Stimulated activated naive CD4-positive, alpha-beta T cell (primary cell): ENCODE results near the gene TEP1.
A peak's percentile ranks its signal among the peaks of the same experiment; 100 is the strongest.
"Not testable (repeated sequence)": the region's sequence is repeated elsewhere in the genome, so short reads cannot be mapped to it uniquely, and the experiment has no call there.

ENCODE experiments used
- DNase-seq, 6 experiments: peaks; one replicate each; lab custom pipeline; 2025; lab: John Stamatoyannopoulos, UW

Gene TEP1

DNA sequence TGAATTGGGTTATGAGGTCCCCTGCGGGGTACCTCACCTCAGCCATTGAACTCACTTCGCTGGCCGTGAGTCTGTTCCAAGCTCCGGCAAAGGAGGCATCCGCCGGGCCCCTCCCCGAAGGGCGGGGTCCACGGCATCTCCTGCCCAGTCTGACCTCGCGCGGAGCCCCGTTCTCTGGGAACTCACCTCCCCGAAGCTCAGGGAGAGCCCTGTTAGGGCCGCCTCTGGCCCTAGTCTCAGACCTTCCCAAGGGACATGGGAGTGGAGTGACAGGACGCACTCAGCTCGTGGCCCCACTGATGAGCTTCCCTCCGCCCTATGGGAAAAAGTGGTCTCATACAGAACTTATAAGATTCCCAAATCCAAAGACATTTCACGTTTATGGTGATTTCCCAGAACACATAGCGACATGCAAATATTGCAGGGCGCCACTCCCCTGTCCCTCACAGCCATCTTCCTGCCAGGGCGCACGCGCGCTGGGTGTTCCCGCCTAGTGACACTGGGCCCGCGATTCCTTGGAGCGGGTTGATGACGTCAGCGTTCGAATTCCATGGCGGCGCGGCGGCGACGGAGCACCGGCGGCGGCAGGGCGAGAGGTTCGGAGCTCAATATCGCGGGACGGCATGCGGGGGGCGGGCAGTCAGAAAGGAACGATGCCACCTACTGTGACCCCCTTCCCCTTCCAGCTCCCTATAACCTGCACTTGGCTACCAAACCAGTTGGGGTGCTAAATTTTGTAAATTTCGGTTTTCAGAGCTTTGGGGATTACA lies 70.0 kb downstream of the TEP1 start, which contains the start of gene PARP2:
TSS of gene PARP2 (plus strand) at position 544 of the 770 bp plus-strand sequence. CDS start at position 551, 7 bp downstream.
- DNase-seq: peak; percentile 88 to 95 (median 92)

GRCh38 chr14:20341646-20342045 lies 71.7 kb downstream of the TEP1 start:
- no peak for DNase-seq

- not testable (repeated sequence) for DNase-seq
Observed at GRCh38 chr14:20341032-20341431, 72.3 kb downstream of the TEP1 start.

GRCh38 chr14:20334017-20334416 lies 79.3 kb downstream of the TEP1 start:
- no peak for DNase-seq

DNA sequence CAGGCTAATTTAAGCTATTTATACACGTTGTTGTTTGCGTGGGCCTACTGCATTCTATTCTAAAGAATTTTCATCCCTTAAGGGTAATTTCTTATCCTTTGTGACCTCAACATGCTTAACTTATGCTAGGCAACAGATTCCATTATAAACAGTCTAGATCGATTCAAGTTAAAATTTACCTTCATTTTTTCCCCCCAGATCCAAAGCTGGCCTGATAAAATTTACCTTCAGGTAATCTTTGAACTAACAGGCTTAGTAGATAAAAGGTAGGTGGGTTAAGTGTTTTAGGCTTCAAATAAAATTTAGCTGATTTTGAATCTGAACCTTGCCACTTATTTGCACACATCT lies 79.8 kb downstream of the TEP1 start:
- DNase-seq: no peak

DNA sequence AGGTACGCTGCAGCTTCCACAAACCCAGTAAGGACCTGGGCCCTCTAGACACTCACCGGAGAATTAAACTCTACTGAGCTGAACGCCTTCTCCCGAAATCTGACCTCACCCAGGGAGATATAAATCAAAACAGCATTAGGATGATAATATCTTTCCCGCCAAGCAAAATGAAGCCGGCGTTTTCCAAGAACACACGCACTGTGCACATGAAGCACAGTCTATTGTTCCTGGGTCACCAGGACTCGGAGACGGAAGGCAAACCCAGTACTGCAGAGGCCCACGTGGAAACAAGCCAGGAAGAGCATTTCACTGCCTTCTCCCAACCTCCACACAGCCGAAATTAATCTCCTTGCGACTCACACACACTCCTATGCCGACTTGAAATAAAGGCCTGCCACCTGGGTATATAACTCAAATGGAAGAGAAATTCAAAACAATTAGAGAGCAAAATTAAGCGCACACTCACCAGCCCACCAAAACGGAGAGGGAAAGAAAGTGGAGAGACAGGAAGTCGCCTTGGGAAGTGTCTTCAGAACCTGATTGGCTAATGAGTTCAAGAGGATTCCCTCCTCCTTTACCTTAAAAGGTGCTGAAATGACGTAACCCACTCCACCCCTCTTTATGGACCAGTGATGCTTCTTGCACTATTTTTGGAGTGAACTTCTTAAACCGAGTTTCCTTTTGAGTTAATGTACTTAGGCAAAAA lies 80.4 kb downstream of the TEP1 start, which contains the start of gene CCNB1IP1:
TSS of gene CCNB1IP1 (minus strand) at position 492 of the 706 bp plus-strand sequence. CDS start 16,756 bp downstream, outside the sequence.
- peak; percentile 11 to 72 (median 58) for DNase-seq

DNA sequence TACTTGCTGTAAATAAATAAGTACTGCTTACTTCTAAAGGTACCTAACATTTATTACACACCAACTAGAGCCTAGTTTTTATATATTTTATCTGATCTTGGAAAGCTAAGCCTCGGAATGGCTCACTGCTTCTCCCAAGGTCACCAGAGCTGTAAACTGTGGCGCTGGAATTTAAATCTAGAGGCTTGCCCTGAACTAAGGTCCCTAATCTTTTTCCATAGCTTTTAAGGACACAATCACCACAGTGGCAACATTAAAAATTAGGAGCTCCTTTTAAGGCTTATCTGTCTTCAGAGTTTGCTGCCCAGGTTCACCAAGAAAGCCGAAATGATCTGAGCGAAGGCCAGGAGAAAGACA lies 80.9 kb downstream of the TEP1 start:
- DNase-seq: no peak

GRCh38 chr14:20331053-20331613 lies 82.2 kb downstream of the TEP1 start:
- DNase-seq: no peak

- no peak for DNase-seq
Observed at GRCh38 chr14:20329355-20329754, 83.9 kb downstream of the TEP1 start.

DNA sequence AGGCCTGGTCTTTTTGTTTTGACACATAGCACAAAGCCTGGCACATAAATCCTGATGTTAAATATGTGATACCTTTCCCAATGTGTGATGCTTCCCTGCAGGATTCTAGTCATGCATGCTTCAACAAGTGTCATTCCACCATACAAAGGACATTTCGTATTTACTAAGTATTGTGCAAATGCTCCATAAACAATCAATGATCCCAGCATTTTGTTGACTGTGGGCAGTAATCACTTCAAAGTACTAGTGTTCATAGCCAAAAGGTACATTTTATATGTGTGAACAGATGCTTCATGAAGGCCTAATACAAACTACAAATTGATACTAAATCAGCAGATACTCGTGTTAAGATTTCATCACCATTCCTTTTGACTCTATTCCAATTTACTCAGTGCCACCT lies 84.6 kb downstream of the TEP1 start:
- no peak for DNase-seq

DNA sequence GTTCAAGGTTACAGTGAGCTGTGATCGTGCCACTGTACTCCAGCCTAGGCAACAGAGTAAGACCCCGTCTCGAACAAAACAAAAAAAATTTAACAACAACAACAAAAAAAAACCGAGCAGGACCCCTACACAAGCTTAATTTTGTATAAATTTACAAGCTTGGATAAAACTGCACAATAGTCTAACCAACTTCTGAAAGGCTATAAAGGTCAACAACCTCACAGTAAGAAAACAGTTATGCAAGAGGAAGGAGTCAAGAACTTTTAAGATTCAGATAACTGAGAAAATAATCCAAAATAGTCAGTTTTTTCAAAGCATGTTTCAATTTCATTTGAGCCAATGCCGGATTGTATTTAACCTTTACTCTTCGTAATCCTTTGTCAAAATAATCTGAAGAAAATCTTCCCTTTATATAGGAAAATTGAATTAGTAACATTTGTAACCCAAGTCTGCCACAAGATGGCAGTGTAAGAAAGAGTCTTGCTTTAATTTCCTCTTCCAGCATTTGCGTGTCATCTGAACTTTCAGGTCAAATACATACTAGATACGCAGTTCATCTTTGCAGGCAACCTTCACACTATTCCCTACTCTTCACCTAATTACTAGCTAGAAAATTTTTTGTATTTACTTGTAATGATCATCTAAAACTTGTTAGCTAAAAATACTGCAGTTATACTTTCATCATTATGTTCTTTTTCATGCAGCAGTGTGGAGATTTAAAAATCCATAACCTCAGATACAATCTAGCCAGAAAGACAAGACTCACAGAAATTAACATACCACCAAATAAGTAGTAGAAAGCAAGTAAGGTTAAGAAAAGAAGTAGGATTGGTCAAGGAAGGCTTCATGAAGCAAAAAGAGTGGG lies 86.1 kb downstream of the TEP1 start:
- peak in 4 of 6 experiments; percentile 3 to 77 (median 60) for DNase-seq

- no peak for DNase-seq
Observed at GRCh38 chr14:20317720-20318119, 95.6 kb downstream of the TEP1 start.
